SU-DHL-6 (cell line): ENCODE data around the gene PHF23.

Experiments used
- CTCF ChIP-seq: fragments of 200-600 bp; sonication (generic); IDR thresholded peaks from one replicate; pipeline ENCODE4 v1.5.1; 2017; ENCODE audit warnings: antibody characterized with exemption, mild to moderate bottlenecking, low read length, moderate library complexity; ENCODE audit not compliant: insufficient read depth, poor library complexity, severe bottlenecking
- EZH2phosphoT487 ChIP-seq: fragments of 200-600 bp; sonication (generic), shearing (Covaris generic); conservative IDR thresholded peaks from 2 replicates; pipeline ENCODE4 v1.6.1; 2018; ENCODE audit warnings: mild to moderate bottlenecking, antibody characterized with exemption, low read length, moderate library complexity, mixed read lengths

- no peak for TF ChIP-seq CTCF
- no peak for TF ChIP-seq EZH2phosphoT487
Measured at GRCh38 chr17:7223375-7223774, 15.9 kb downstream of the PHF23 start.
